A673 (cell line): ENCODE results near the gene ABI1. TPM values are rescaled to one million over a fixed set of nuclear protein-coding genes. Genes with fewer than 3 reads are reported as not detected.

ENCODE experiments used
- BruUV-seq: library from RNA; stranded (reverse); fragments of 400-500 nt; replicated peaks from 2 replicates; lab custom pipeline; 2021; lab: Mats Ljungman, UMichigan
- CTCF ChIA-PET: fragments of 300-600 bp; sonication (Branson Sonifier 250); formaldehyde crosslinking; loops from one replicate; lab custom pipeline; 2022; ENCODE audit warnings: antibody characterized with exemption; lab: Charles Lee
- POLR2A ChIA-PET: fragments of 300-600 bp; sonication (Branson Sonifier 250); formaldehyde crosslinking; loops from one replicate; lab custom pipeline; 2022; ENCODE audit warnings: antibody characterized with exemption; ENCODE audit not compliant: low non-redundant PET; lab: Charles Lee
- DNase-seq: peaks from one replicate; pipeline ENCODE4 v3.0.0-alpha.2; 2015; ENCODE audit warnings: low spot score
- H3K27ac ChIP-seq: fragments of 200-600 bp; sonication (generic); 2 replicates; pipeline ENCODE4 v1.5.1; 2016; ENCODE audit warnings: mixed run types, low read depth, mild to moderate bottlenecking, mixed read lengths, antibody characterized with exemption, low read length; ENCODE audit not compliant: poor library complexity, severe bottlenecking
- H3K27me3 ChIP-seq: fragments of 200-600 bp; sonication (generic); replicated peaks from 2 replicates; pipeline ENCODE4 v1.6.1; 2017; ENCODE audit warnings: mixed run types, low read depth, mild to moderate bottlenecking, mixed read lengths, antibody characterized with exemption, low read length; ENCODE audit not compliant: insufficient read depth, poor library complexity
- H3K36me3 ChIP-seq: fragments of 200-600 bp; sonication (generic); 2 replicates; pipeline ENCODE4 v1.6.1; 2016; ENCODE audit warnings: mixed run types, mild to moderate bottlenecking, mixed read lengths, antibody characterized with exemption, low read length; ENCODE audit not compliant: insufficient read depth, poor library complexity, severe bottlenecking
- H3K4me1 ChIP-seq: fragments of 200-600 bp; sonication (generic); 2 replicates; pipeline ENCODE4 v1.6.1; 2017; ENCODE audit warnings: mixed run types, mild to moderate bottlenecking, mixed read lengths, antibody characterized with exemption, low read length; ENCODE audit not compliant: insufficient read depth, poor library complexity, severe bottlenecking
- H3K4me3 ChIP-seq: fragments of 200-600 bp; sonication (generic); 2 replicates; pipeline ENCODE4 v1.5.1; 2016; ENCODE audit warnings: low read depth, mixed run types, mild to moderate bottlenecking, mixed read lengths, low read length; ENCODE audit not compliant: poor library complexity, severe bottlenecking
- H3K9me3 ChIP-seq: fragments of 200-600 bp; sonication (generic); 2 replicates; pipeline ENCODE4 v1.6.1; 2016; ENCODE audit warnings: mixed run types, low read depth, mild to moderate bottlenecking, mixed read lengths, antibody characterized with exemption, low read length; ENCODE audit not compliant: poor library complexity, severe bottlenecking
- CTCF ChIP-seq: fragments of 300-800, 200-600 bp; sonication (generic); conservative IDR thresholded peaks from 2 replicates; pipeline ENCODE4 v1.5.1; 2017; ENCODE audit warnings: low read depth, mild to moderate bottlenecking, antibody characterized with exemption, low read length, moderate library complexity, mixed read lengths
- EZH2 ChIP-seq: fragments of 200-600 bp; sonication (generic); IDR thresholded peaks from 2 replicates; pipeline ENCODE4 v1.6.1; 2017; ENCODE audit warnings: borderline replicate concordance, low read depth, mild to moderate bottlenecking, mixed read lengths, antibody characterized with exemption, low read length; ENCODE audit not compliant: poor library complexity, severe bottlenecking
- intact Hi-C: fragments of 100-400 bp; cut with micrococcal nuclease; formaldehyde crosslinking; loops from one replicate; pipeline ENCODE4 v1.10.0; 2022; ENCODE audit not compliant: unreplicated experiment
- total RNA-seq: library from RNA; stranded (reverse); gene quantifications from 2 replicates; pipeline ENCODE4 v1.2.3, GENCODE V29; 2021

ABI1 gene
- total RNA-seq, 1 experiment from 2014 or later: 70.5 TPM

GRCh38 chr10:26697163-26697921 is 163.4 kb downstream of the ABI1 start, which contains the start of gene PDSS1:
Gene PDSS1, plus strand, starts transcription at chr10:26697701. Its CDS starts 11 bp downstream, at chr10:26697712.
- Histone ChIP-seq H3K27ac (peak within 1 kb of the TSS; percentile 97), H3K36me3 (peaks cover 5% of the 10 kb centered on the region), H3K27me3 (no peaks in the 10 kb centered on the region), H3K4me1 (peaks cover 18% of the 10 kb centered on the region), H3K4me3 (peak within 1 kb of the TSS; percentile 93), H3K9me3 (no peaks in the 10 kb centered on the region)
- CTCF ChIA-PET: no interaction called here
- intact Hi-C loops: no loop called here
- POLR2A ChIA-PET: no interaction called here
- DNase-seq: peak; percentile 79
- TF ChIP-seq CTCF: no peak
- TF ChIP-seq EZH2: no peak
- BruUV-seq: no TSS peak

- TF ChIP-seq EZH2: no peak
- no peak for TF ChIP-seq CTCF
- BruUV-seq: TSS peak; percentile 89
- H3K27me3 ChIP-seq: no peaks in the 10 kb centered on the region
- no peak for DNase-seq
- intact Hi-C loops: no loop called here
- peaks cover 18% of the 10 kb centered on the region for H3K4me1 ChIP-seq
- no peaks in the 10 kb centered on the region for H3K9me3 ChIP-seq
- H3K36me3 ChIP-seq: peaks cover 5% of the 10 kb centered on the region
- CTCF ChIA-PET: no interaction called here
- peak overlapping the region; percentile 97 for H3K27ac ChIP-seq
- peak overlapping the region; percentile 93 for H3K4me3 ChIP-seq
- POLR2A ChIA-PET: no interaction called here
Observed at GRCh38 chr10:26696786-26697162, 164.0 kb downstream of the ABI1 start.

Other genes starting within 250 kb of the ABI1 start
- 46.8 and 55.4 TPM in 2 replicates for gene PDSS1, start 163.3 kb downstream of the ABI1 start, total RNA-seq
- 15.2 and 16.9 TPM in 2 replicates for gene ANKRD26, start 239.5 kb upstream of the ABI1 start, total RNA-seq